Measurements from ENCODE around the gene TEAD1. TPM values are rescaled to one million over a fixed set of nuclear protein-coding genes. Genes with fewer than 3 reads are reported as not detected.

TEAD1 gene
- total and polyA plus RNA-seq, 2 donors (not counting 3 experiments of a cell fraction or from before 2014, with no cell fraction given), result 15.3 to 49.0 TPM

GRCh38 chr11:12701811-12702592, 27.8 kb downstream of the TEAD1 start:
- H3K27me3 ChIP-seq (ENCODE audit: control insufficient read depth in 2 of 2, insufficient read depth in 2 of 2, low read length in 2 of 2), result no peaks in the 10 kb centered on the region
- DNase-seq (ENCODE audit: low read depth, low spot score) (no peak), FAIRE-seq (no peak)
- CTCF ChIA-PET, result interaction anchor here (1.5 to 1.6 kb wide), 2 partner anchors 111 to 113 kb away, joined by 3 to 4 read pairs; no protein-coding TSS in a partner anchor
- no peak overlapping the region for H2AFZ ChIP-seq (ENCODE audit: low read depth, low read length)
- H4K20me1 ChIP-seq (replicated peaks; ENCODE audit: control insufficient read depth, extremely low read depth, insufficient read depth, low read length), result peaks cover 4% of the 10 kb centered on the region
- intact Hi-C loops (cut with micrococcal nuclease) (no loop called here), dilution Hi-C loops (cut with MboI; ENCODE audit: extremely low pct_ligation_motif_present, low sequenced_read_pairs) (no loop called here)
- no peak overlapping the region for H3K27ac ChIP-seq (ENCODE audit: insufficient read depth, low read depth, low read length)
- H3K9me3 ChIP-seq (replicated peaks; ENCODE audit: control insufficient read depth, insufficient read depth, low read length), result no peaks in the 10 kb centered on the region
- no peaks in the 10 kb centered on the region for H3K36me3 ChIP-seq (ENCODE audit: control insufficient read depth in 2 of 2, extremely low read depth in 1 of 2, insufficient read depth in 2 of 2, low read length in 2 of 2)
- no peak overlapping the region for H3K4me2 ChIP-seq (ENCODE audit: insufficient read depth, low read length)
- H3K9ac ChIP-seq (replicated peaks; ENCODE audit: extremely low read depth, insufficient read depth, low read length), result no peak overlapping the region
- TF ChIP-seq EZH2 (IDR thresholded peaks at IDR 0.05; ENCODE audit: borderline replicate concordance, low read depth, low read length, severe bottlenecking), result no peak
- TF ChIP-seq FOS (IDR thresholded peaks at IDR 0.05; ENCODE audit: borderline replicate concordance, insufficient read depth, low read length), result no peak
- no peak for TF ChIP-seq GATA2 (IDR thresholded peaks at IDR 0.05; ENCODE audit: insufficient read depth, insufficient read length, low read depth, low read length)
- no peak for TF ChIP-seq MAX (IDR thresholded peaks at IDR 0.05; ENCODE audit: insufficient read depth, insufficient read length)
- no peak for TF ChIP-seq JUN (IDR thresholded peaks at IDR 0.05; ENCODE audit: borderline replicate concordance, insufficient read depth, insufficient read length, low read depth)
- no peak for TF ChIP-seq MYC (IDR thresholded peaks at IDR 0.05; ENCODE audit: low read depth, low read length)
- no peak for TF ChIP-seq POLR2A (IDR thresholded peaks at IDR 0.05; ENCODE audit: low read depth, low read length)
- TF ChIP-seq CTCF (IDR thresholded peaks at IDR 0.05; ENCODE audit: extremely low read depth in 1 of 2, insufficient read depth in 1 of 2, low read depth in 1 of 2, low read length in 2 of 2), result no peak
- TF ChIP-seq POLR2AphosphoS5 (IDR thresholded peaks at IDR 0.05; ENCODE audit: insufficient read depth, low read depth, low read length), result no peak
- POLR2A ChIA-PET, result no interaction called here
- peaks cover 16% of the 10 kb centered on the region for H3K4me1 ChIP-seq (ENCODE audit: control insufficient read depth, extremely low read depth, insufficient read depth, low read length)
- no peaks in the 10 kb centered on the region for H3K9me1 ChIP-seq (replicated peaks; ENCODE audit: control insufficient read depth, extremely low read depth, insufficient read depth, low read length)
- H3K4me3 ChIP-seq (replicated peaks in 1 of 3; ENCODE audit: insufficient read depth in 1 of 3, low read depth in 1 of 3, low read length in 3 of 3), result no peak overlapping the region
- no TSS peak for BruUV-seq (replicated peaks)
- H3K79me2 ChIP-seq (ENCODE audit: control insufficient read depth, insufficient read depth, low read length), result peaks cover 44% of the 10 kb centered on the region
